K562 (cell line): ENCODE measurements around the gene ANKLE1. TPM values are rescaled to one million over a fixed set of nuclear protein-coding genes. Genes with fewer than 3 reads are reported as not detected.

Experiments used
- ARID1B ChIP-seq: fragments of 450-650 bp; IDR thresholded peaks from 2 replicates; pipeline ENCODE4 v1.6.1; 2016; ENCODE audit warnings: antibody characterized with exemption, mild to moderate bottlenecking, inconsistent platforms
- BCOR ChIP-seq: fragments of 450-650 bp; IDR thresholded peaks from 2 replicates; pipeline ENCODE4 v1.6.1; 2016
- EP400 ChIP-seq: fragments of 450-650 bp; IDR thresholded peaks from 2 replicates; pipeline ENCODE4 v1.6.1; 2017; ENCODE audit warnings: antibody characterized with exemption, mild to moderate bottlenecking, moderate library complexity
- FOXK1 ChIP-seq: sonication (generic); formaldehyde crosslinking; IDR thresholded peaks from 2 replicates; pipeline ENCODE4 v1.8.0; 2022; ENCODE audit warnings: missing genetic modification reagents, mild to moderate bottlenecking, borderline replicate concordance
- GABPB2 ChIP-seq: fragments of 250-450 bp; sonication (Bioruptor Pico); conservative IDR thresholded peaks from 2 replicates; pipeline ENCODE4 v1.5.1; 2021; ENCODE audit warnings: mild to moderate bottlenecking
- HEY1 ChIP-seq: fragments of 250-450 bp; sonication (Bioruptor Pico); IDR thresholded peaks from 2 replicates; pipeline ENCODE4 v1.5.0; 2020; ENCODE audit warnings: mild to moderate bottlenecking, moderate library complexity, borderline replicate concordance
- KAT7 ChIP-seq: sonication (generic); formaldehyde crosslinking; IDR thresholded peaks from 2 replicates; pipeline ENCODE4 v1.8.0; 2022; ENCODE audit warnings: missing genetic modification reagents, mild to moderate bottlenecking, borderline replicate concordance
- MCM2 ChIP-seq: fragments of 450-650 bp; IDR thresholded peaks from 2 replicates; pipeline ENCODE4 v1.6.1; 2017; ENCODE audit warnings: low read depth, mild to moderate bottlenecking
- NFXL1 ChIP-seq: fragments of 450-650 bp; formaldehyde crosslinking; IDR thresholded peaks from 2 replicates; pipeline ENCODE4 v1.4.0; 2021; ENCODE audit warnings: mild to moderate bottlenecking
- PHF20 ChIP-seq: fragments of 450-650 bp; IDR thresholded peaks from 2 replicates; pipeline ENCODE4 v1.6.1; 2018; ENCODE audit not compliant: partially characterized antibody
- RB1 ChIP-seq: fragments of 450-650 bp; IDR thresholded peaks from 2 replicates; pipeline ENCODE4 v1.6.1; 2017; ENCODE audit warnings: low read depth, mild to moderate bottlenecking
- TAF15 ChIP-seq: fragments of 200-400 bp; formaldehyde crosslinking; IDR thresholded peaks from 2 replicates; pipeline ENCODE4 v1.6.1; 2017; ENCODE audit warnings: mild to moderate bottlenecking, low read depth, low read length, moderate library complexity
- ZEB2 ChIP-seq: fragments of 450-650 bp; IDR thresholded peaks from 2 replicates; pipeline ENCODE4 v1.6.1; 2016
- ZKSCAN8 ChIP-seq: fragments of 200-800 bp; sonication (Bioruptor generic); IDR thresholded peaks from 2 replicates; pipeline ENCODE4 v1.6.1; 2016; ENCODE audit warnings: missing genetic modification characterization, missing compliant biosample characterization
- ZNF75A ChIP-seq: fragments of 450-650 bp; formaldehyde crosslinking; IDR thresholded peaks from 2 replicates; pipeline ENCODE4 v1.4.0; 2020; ENCODE audit warnings: mild to moderate bottlenecking
- polyA plus RNA-seq, 8 experiments: library from polyadenylated mRNA; depleted of rRNA in 4 of 8; stranded (reverse) in 5 of 8; unstranded in 3 of 8; fragments of >200 nt; fragmentation: Nextera tagmentation in 2 of 8; fragmentation: Illumina TruSeq in 1 of 8; extraction: Ambion mirVana in 2 of 8; extraction: Trizol in 1 of 8; gene quantifications; 2 replicates each; pipeline versions ENCODE4 v1.2.1 to v1.2.3, GENCODE V29; 2011 to 2014; ENCODE audit warnings: inconsistent platforms in 1 of 8, missing spikeins in 1 of 8
- total RNA-seq, 7 experiments: library from RNA; depleted of rRNA in 6 of 7; stranded (reverse); fragments of >200 nt in 6 of 7; fragmentation: Illumina TruSeq in 2 of 7; extraction: Trizol in 2 of 7; gene quantifications; 2 replicates each; pipeline versions ENCODE4 v1.2.1 to v1.2.3, GENCODE V29; 2011 to 2021; ENCODE audit warnings: low replicate concordance in 1 of 7
- TF ChIP-seq, protein P1 (sequence below): fragments of 450-650 bp; IDR thresholded peaks from 2 replicates; pipeline ENCODE4 v1.6.1; 2018; ENCODE audit not compliant: partially characterized antibody
- TF ChIP-seq, protein P2 (sequence below): sonication (generic); formaldehyde crosslinking; IDR thresholded peaks from 2 replicates; pipeline ENCODE4 v1.8.0; 2022; ENCODE audit warnings: mild to moderate bottlenecking, low read depth, missing genetic modification reagents
- TF ChIP-seq, protein P3 (sequence below): sonication (generic); formaldehyde crosslinking; IDR thresholded peaks from 2 replicates; pipeline ENCODE4 v1.8.0; 2023; ENCODE audit warnings: missing genetic modification reagents, mild to moderate bottlenecking, borderline replicate concordance

The ANKLE1 gene
- total and polyA plus RNA-seq, 9 of the 15 experiments (the other 6 are each of a cell fraction or from before 2014, with no cell fraction given), result 0.63 to 9.2 (median 2.9) TPM

DNA sequence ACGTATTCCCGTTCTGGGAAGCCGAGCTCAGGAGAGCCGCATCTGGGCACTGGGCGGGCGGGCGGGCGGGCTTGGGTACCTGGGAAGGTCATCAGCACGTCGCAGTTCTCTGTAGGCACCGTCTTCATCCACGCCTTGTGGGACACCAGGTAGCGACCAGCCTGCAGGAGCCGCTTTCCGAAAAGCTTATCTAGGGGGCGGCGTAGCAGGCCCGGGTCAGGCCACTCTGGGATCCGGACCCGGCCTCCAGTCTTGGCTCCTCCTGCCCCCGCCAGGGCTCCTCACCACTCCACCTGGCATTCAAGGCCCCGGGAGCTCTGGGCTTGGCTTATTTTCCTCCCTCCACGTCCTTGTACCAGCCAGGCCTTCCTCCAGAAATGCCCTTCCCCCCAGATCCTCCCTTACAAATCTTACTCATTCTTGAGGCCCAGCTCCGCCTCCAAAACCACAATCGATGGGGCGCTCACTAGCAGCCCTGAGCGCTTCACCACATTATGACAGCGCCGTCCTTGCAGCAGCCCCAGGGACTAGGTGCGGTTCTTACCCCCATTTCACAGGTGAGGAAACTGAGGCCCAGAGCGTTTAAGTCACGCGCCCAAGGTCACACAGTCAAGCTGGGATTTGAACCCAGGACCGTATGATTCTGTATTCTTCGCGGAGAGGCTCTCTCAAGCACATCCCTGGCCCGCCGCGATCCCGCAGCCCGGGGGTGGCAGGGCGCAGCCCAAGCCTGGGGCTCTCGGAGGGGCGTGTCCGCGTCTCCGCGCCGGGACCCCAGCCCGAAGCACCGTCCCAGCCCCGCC is 52.1 kb downstream of the ANKLE1 start (continued):
- TF ChIP-seq GABPB2, result 0 out of 2 replicates have a peak, but pooled peaks have one; percentile 49
- TF ChIP-seq TAF15, result no peak
- TF ChIP-seq NFXL1 (CRISPR knock-in tag), result no peak
- TF ChIP-seq BCOR, result peak; percentile 99
- no peak for TF ChIP-seq FOXK1 (CRISPR knock-in tag)
- peak; percentile 4 for TF ChIP-seq RB1
- TF ChIP-seq PHF20, result peak; percentile 73
- TF ChIP-seq, protein P1, sequence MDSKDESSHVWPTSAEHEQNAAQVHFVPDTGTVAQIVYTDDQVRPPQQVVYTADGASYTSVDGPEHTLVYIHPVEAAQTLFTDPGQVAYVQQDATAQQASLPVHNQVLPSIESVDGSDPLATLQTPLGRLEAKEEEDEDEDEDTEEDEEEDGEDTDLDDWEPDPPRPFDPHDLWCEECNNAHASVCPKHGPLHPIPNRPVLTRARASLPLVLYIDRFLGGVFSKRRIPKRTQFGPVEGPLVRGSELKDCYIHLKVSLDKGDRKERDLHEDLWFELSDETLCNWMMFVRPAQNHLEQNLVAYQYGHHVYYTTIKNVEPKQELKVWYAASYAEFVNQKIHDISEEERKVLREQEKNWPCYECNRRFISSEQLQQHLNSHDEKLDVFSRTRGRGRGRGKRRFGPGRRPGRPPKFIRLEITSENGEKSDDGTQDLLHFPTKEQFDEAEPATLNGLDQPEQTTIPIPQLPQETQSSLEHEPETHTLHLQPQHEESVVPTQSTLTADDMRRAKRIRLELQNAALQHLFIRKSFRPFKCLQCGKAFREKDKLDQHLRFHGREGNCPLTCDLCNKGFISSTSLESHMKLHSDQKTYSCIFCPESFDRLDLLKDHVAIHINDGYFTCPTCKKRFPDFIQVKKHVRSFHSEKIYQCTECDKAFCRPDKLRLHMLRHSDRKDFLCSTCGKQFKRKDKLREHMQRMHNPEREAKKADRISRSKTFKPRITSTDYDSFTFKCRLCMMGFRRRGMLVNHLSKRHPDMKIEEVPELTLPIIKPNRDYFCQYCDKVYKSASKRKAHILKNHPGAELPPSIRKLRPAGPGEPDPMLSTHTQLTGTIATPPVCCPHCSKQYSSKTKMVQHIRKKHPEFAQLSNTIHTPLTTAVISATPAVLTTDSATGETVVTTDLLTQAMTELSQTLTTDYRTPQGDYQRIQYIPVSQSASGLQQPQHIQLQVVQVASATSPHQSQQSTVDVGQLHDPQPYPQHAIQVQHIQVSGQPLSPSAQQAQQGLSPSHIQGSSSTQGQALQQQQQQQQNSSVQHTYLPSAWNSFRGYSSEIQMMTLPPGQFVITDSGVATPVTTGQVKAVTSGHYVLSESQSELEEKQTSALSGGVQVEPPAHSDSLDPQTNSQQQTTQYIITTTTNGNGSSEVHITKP, result peak; percentile 97
- TF ChIP-seq EP400, result no peak
- peak; percentile 71 for TF ChIP-seq ARID1B
- TF ChIP-seq HEY1, result no peak
- TF ChIP-seq MCM2, result no peak
- TF ChIP-seq, protein P2, sequence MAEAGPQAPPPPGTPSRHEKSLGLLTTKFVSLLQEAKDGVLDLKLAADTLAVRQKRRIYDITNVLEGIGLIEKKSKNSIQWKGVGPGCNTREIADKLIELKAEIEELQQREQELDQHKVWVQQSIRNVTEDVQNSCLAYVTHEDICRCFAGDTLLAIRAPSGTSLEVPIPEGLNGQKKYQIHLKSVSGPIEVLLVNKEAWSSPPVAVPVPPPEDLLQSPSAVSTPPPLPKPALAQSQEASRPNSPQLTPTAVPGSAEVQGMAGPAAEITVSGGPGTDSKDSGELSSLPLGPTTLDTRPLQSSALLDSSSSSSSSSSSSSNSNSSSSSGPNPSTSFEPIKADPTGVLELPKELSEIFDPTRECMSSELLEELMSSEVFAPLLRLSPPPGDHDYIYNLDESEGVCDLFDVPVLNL, result no peak
- no peak for TF ChIP-seq KAT7
- TF ChIP-seq ZEB2, result no peak; the same call in 1 of the 2 replicates
- no peak for TF ChIP-seq ZNF75A
- TF ChIP-seq, protein P3, sequence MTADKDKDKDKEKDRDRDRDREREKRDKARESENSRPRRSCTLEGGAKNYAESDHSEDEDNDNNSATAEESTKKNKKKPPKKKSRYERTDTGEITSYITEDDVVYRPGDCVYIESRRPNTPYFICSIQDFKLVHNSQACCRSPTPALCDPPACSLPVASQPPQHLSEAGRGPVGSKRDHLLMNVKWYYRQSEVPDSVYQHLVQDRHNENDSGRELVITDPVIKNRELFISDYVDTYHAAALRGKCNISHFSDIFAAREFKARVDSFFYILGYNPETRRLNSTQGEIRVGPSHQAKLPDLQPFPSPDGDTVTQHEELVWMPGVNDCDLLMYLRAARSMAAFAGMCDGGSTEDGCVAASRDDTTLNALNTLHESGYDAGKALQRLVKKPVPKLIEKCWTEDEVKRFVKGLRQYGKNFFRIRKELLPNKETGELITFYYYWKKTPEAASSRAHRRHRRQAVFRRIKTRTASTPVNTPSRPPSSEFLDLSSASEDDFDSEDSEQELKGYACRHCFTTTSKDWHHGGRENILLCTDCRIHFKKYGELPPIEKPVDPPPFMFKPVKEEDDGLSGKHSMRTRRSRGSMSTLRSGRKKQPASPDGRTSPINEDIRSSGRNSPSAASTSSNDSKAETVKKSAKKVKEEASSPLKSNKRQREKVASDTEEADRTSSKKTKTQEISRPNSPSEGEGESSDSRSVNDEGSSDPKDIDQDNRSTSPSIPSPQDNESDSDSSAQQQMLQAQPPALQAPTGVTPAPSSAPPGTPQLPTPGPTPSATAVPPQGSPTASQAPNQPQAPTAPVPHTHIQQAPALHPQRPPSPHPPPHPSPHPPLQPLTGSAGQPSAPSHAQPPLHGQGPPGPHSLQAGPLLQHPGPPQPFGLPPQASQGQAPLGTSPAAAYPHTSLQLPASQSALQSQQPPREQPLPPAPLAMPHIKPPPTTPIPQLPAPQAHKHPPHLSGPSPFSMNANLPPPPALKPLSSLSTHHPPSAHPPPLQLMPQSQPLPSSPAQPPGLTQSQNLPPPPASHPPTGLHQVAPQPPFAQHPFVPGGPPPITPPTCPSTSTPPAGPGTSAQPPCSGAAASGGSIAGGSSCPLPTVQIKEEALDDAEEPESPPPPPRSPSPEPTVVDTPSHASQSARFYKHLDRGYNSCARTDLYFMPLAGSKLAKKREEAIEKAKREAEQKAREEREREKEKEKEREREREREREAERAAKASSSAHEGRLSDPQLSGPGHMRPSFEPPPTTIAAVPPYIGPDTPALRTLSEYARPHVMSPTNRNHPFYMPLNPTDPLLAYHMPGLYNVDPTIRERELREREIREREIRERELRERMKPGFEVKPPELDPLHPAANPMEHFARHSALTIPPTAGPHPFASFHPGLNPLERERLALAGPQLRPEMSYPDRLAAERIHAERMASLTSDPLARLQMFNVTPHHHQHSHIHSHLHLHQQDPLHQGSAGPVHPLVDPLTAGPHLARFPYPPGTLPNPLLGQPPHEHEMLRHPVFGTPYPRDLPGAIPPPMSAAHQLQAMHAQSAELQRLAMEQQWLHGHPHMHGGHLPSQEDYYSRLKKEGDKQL (CRISPR knock-in tag), result no peak
- TF ChIP-seq ZKSCAN8 (CRISPR knock-in tag), result 0 out of 2 replicates have a peak, but pooled peaks have one; percentile 57
